ENCODE results near the gene LEMD2. TPM values are rescaled to one million over a fixed set of nuclear protein-coding genes. Genes with fewer than 3 reads are reported as not detected.

The LEMD2 gene
- total and polyA plus RNA-seq, 9 of the 15 experiments (the other 6 are each of a cell fraction or from before 2014, with no cell fraction given) = 0.32 to 46.3 (median 30.8) TPM

GRCh38 chr6:33751771-33752645 is 36.9 kb downstream of the LEMD2 start:
- BruUV-seq (replicated peaks) = no TSS peak
- no peak for DNase-seq (ENCODE audit: extremely low read depth in 1 of 4, low spot score in 3 of 4)
- Histone ChIP-seq H3K27ac (ENCODE audit: extremely low read depth, low read depth, low read length) (no peak overlapping the region), H3K9me3 (replicated peaks; ENCODE audit: control insufficient read depth, insufficient read depth, low read depth, low read length) (no peaks in the 10 kb centered on the region), H2AFZ (ENCODE audit: low read depth, low read length) (no peak overlapping the region), H3K4me3 (no peak overlapping the region), H3K4me1 (replicated peaks in 1 of 2; ENCODE audit: control insufficient read depth in 2 of 2, insufficient read depth in 2 of 2, low read length in 2 of 2) (peaks cover 0 to 10% of the 10 kb centered on the region in 2 experiments; a peak in 2 of 5 replicates), H3K36me3 (ENCODE audit: control insufficient read depth, insufficient read depth, low read length) (no peaks in the 10 kb centered on the region), H3K9me1 (ENCODE audit: control insufficient read depth, insufficient read depth, low read length) (peaks cover 3% of the 10 kb centered on the region), H3K27me3 (ENCODE audit: control insufficient read depth in 2 of 2, insufficient read depth in 2 of 2, low read length in 2 of 2) (peaks cover 37 to 73% of the 10 kb centered on the region in 2 experiments), H3K4me2 (ENCODE audit: insufficient read depth, low read length) (no peak overlapping the region), H3K79me2 (ENCODE audit: control insufficient read depth, insufficient read depth, low read length) (no peaks in the 10 kb centered on the region), H4K20me1 (replicated peaks; ENCODE audit: control insufficient read depth, insufficient read depth, low read length) (peaks cover 5% of the 10 kb centered on the region; the same call in 1 of the 2 replicates), H3K9ac (ENCODE audit: insufficient read depth in 1 of 2, low read depth in 2 of 2, low read length in 2 of 2) (no peak overlapping the region)
- ATAC-seq = no peak; the same call in 1 of the 3 replicates
- ChIA-PET CTCF (ENCODE audit: low intra/inter-chr PET ratio) (no interaction called here), POLR2A (interaction anchor here (0.7 to 1.2 kb wide), 2 partner anchors 10 to 37 kb away, joined by 3 to 6 read pairs; no protein-coding TSS in a partner anchor)
- TF ChIP-seq SMAD4 (CRISPR knock-in tag; conservative IDR thresholded peaks at IDR 0.05) (no peak), ZFP30 (CRISPR knock-in tag; IDR thresholded peaks at IDR 0.05; ENCODE audit: borderline replicate concordance) (no peak), STAT5B (CRISPR knock-in tag; IDR thresholded peaks at IDR 0.05) (no peak), ZNF717 (CRISPR knock-in tag; IDR thresholded peaks at IDR 0.05) (no peak), SOX6 (IDR thresholded peaks at IDR 0.05) (no peak)
- TF ChIP-seq, protein P1, sequence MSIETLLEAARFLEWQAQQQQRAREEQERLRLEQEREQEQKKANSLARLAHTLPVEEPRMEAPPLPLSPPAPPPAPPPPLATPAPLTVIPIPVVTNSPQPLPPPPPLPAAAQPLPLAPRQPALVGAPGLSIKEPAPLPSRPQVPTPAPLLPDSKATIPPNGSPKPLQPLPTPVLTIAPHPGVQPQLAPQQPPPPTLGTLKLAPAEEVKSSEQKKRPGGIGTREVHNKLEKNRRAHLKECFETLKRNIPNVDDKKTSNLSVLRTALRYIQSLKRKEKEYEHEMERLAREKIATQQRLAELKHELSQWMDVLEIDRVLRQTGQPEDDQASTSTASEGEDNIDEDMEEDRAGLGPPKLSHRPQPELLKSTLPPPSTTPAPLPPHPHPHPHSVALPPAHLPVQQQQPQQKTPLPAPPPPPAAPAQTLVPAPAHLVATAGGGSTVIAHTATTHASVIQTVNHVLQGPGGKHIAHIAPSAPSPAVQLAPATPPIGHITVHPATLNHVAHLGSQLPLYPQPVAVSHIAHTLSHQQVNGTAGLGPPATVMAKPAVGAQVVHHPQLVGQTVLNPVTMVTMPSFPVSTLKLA (conservative IDR thresholded peaks at IDR 0.05) = no peak
- FAIRE-seq = no peak
- intact Hi-C loops (cut with micrococcal nuclease) (no loop called here), in situ Hi-C loops (cut with MboI) (no loop called here)
- 4% methylated on average over 14 of the region's 15 CpGs for WGBS (ENCODE audit: insufficient coverage, low coverage, missing lambda C conversion rate)

Measured in K562 (cell line).